HepG2 (cell line): ENCODE measurements around the gene CTIF. TPM values are rescaled to one million over a fixed set of nuclear protein-coding genes. Genes with fewer than 3 reads are reported as not detected.

Experiments used
- ATAC-seq: fragments of 200-7000 bp; cut with Tn5 transposase; 3 replicates; pipeline ENCODE4 v1.9.1; 2020; ENCODE audit warnings: mild to moderate bottlenecking, moderate library complexity
- BruUV-seq: library from RNA; stranded (reverse); fragments of 400-500 nt; replicated peaks from 2 replicates; lab custom pipeline; 2021; lab: Mats Ljungman, UMichigan
- CTCF ChIA-PET: fragments of 300-600 bp; formaldehyde crosslinking; extraction: SDS; loops from one replicate; lab custom pipeline; 2021; ENCODE audit warnings: low total read pairs, inconsistent platforms, low intra/inter-chr PET ratio; lab: Yijun Ruan, JAX
- POLR2A ChIA-PET: fragments of 350-600 bp; sonication (Branson Sonifier 250); formaldehyde crosslinking; loops from one replicate; lab custom pipeline; 2020; ENCODE audit warnings: antibody characterized with exemption, inconsistent platforms; lab: Yijun Ruan, JAX
- DNase-seq: peaks from one replicate; pipeline ENCODE4 v3.0.0-alpha.2; 2015; ENCODE audit warnings: low spot score
- FAIRE-seq: peaks from 3 replicates; lab custom pipeline; 2011; peaks lifted over from hg19 to GRCh38; lab: Jason Lieb, UNC
- H2AFZ ChIP-seq: one replicate; pipeline ENCODE4 v1.6.1; 2011; ENCODE audit warnings: low read length, inconsistent platforms
- H3K27ac ChIP-seq: fragments of 300-600 bp; 3 replicates; pipeline ENCODE4 v1.8.0; 2011; ENCODE audit warnings: mixed run types, mild to moderate bottlenecking, mixed read lengths, low read length, inconsistent platforms; ENCODE audit not compliant: insufficient read depth; ENCODE audit errors: extremely low read length
- H3K27me3 ChIP-seq, 2 experiments: fragments of 200-600 bp in 1 of 2; 2 replicates in 1 of 2; 3 replicates in 1 of 2; pipeline versions ENCODE4 v1.6.0 to v1.8.0; 2011; ENCODE audit warnings: low read length in 2 of 2, mild to moderate bottlenecking in 2 of 2, moderate library complexity in 2 of 2, inconsistent platforms in 1 of 2; ENCODE audit not compliant: insufficient read depth in 2 of 2, control insufficient read depth in 1 of 2
- H3K36me3 ChIP-seq, 2 experiments: fragments of 200-600 bp in 1 of 2; replicated peaks in 1 of 2; 2 replicates in 1 of 2; 3 replicates in 1 of 2; pipeline versions ENCODE4 v1.5.1 to v1.8.0; 2011; ENCODE audit warnings: low read length in 2 of 2, inconsistent platforms in 1 of 2; ENCODE audit not compliant: insufficient read depth in 2 of 2, control insufficient read depth in 1 of 2
- H3K4me1 ChIP-seq: 2 replicates; pipeline ENCODE4 v1.5.1; 2012; ENCODE audit warnings: low read length, inconsistent platforms; ENCODE audit not compliant: insufficient read depth
- H3K4me2 ChIP-seq: 2 replicates; pipeline ENCODE4 v1.6.0; 2011; ENCODE audit warnings: low read depth, low read length, inconsistent platforms
- H3K4me3 ChIP-seq, 3 experiments: fragments of 200-600 bp in 1 of 3; sonication (generic), shearing (Covaris generic) in 1 of 3; replicated peaks in 1 of 3; 2 replicates each; pipeline ENCODE4 v1.5.1; 2011 to 2016; ENCODE audit warnings: low read length in 3 of 3, inconsistent platforms in 2 of 3, low read depth in 2 of 3, mild to moderate bottlenecking in 2 of 3, control low read depth in 1 of 3, mixed read lengths in 1 of 3; ENCODE audit not compliant: insufficient read depth in 1 of 3
- H3K79me2 ChIP-seq: one replicate; pipeline ENCODE4 v1.6.1; 2011; ENCODE audit warnings: low read length, inconsistent platforms; ENCODE audit not compliant: insufficient read depth
- H3K9ac ChIP-seq: 2 replicates; pipeline ENCODE4 v1.6.0; 2011; ENCODE audit warnings: mild to moderate bottlenecking, low read depth, low read length, inconsistent platforms; ENCODE audit not compliant: insufficient read depth
- H3K9me3 ChIP-seq: 2 replicates; pipeline ENCODE4 v1.5.1; 2012; ENCODE audit warnings: mild to moderate bottlenecking, low read length
- H4K20me1 ChIP-seq: 2 replicates; pipeline ENCODE4 v1.6.0; 2011; ENCODE audit warnings: inconsistent platforms, mild to moderate bottlenecking, low read length, moderate library complexity; ENCODE audit not compliant: insufficient read depth
- ATF4 ChIP-seq, 2 experiments: fragments of 450-650 bp in 1 of 2; sonication (generic) in 1 of 2; formaldehyde crosslinking; IDR thresholded peaks; 2 replicates each; pipeline versions ENCODE4 v1.5.0 to v1.8.0; 2020 to 2022; ENCODE audit warnings: mild to moderate bottlenecking in 1 of 2, missing genetic modification reagents in 1 of 2
- GPBP1L1 ChIP-seq: sonication (generic); formaldehyde crosslinking; IDR thresholded peaks from 2 replicates; pipeline ENCODE4 v1.5.0; 2020; ENCODE audit warnings: mild to moderate bottlenecking, missing genetic modification reagents
- KDM2A ChIP-seq: sonication (generic); formaldehyde crosslinking; IDR thresholded peaks from 2 replicates; pipeline ENCODE4 v1.4.0; 2020; ENCODE audit warnings: low read depth, missing genetic modification reagents, borderline replicate concordance
- KMT2A ChIP-seq: sonication (generic); formaldehyde crosslinking; IDR thresholded peaks from 2 replicates; pipeline ENCODE4 v1.4.0; 2020; ENCODE audit warnings: missing genetic modification reagents
- MAFG ChIP-seq: sonication (generic); formaldehyde crosslinking; IDR thresholded peaks from 2 replicates; pipeline ENCODE4 v1.5.1; 2020; ENCODE audit warnings: mild to moderate bottlenecking, missing genetic modification reagents
- NFE2L2 ChIP-seq: fragments of 150-350 bp; IDR thresholded peaks from 2 replicates; pipeline ENCODE4 v1.6.1; 2014; ENCODE audit warnings: low read length
- PHB2 ChIP-seq: fragments of 450-650 bp; IDR thresholded peaks from 2 replicates; pipeline ENCODE4 v1.6.1; 2018; ENCODE audit not compliant: partially characterized antibody
- THAP8 ChIP-seq: sonication (generic); formaldehyde crosslinking; IDR thresholded peaks from 2 replicates; pipeline ENCODE4 v1.5.1; 2020; ENCODE audit warnings: missing genetic modification reagents, mild to moderate bottlenecking, borderline replicate concordance
- ZBTB42 ChIP-seq: sonication (generic); formaldehyde crosslinking; IDR thresholded peaks from 2 replicates; pipeline ENCODE4 v1.5.0; 2020; ENCODE audit warnings: mild to moderate bottlenecking, missing genetic modification reagents
- ZNF18 ChIP-seq: sonication (generic); formaldehyde crosslinking; IDR thresholded peaks from 2 replicates; pipeline ENCODE4 v1.8.0; 2022; ENCODE audit warnings: mild to moderate bottlenecking, missing genetic modification reagents; ENCODE audit not compliant: insufficient replicate concordance
- ZNF253 ChIP-seq: sonication (generic); formaldehyde crosslinking; IDR thresholded peaks from 2 replicates; pipeline ENCODE4 v1.8.0; 2022; ENCODE audit warnings: mild to moderate bottlenecking, missing genetic modification reagents, borderline replicate concordance
- ZNF329 ChIP-seq: sonication (generic); formaldehyde crosslinking; IDR thresholded peaks from 2 replicates; pipeline ENCODE4 v1.9.0; 2021; ENCODE audit warnings: low read depth, mild to moderate bottlenecking, missing genetic modification reagents
- WGBS: methylation state at CpG from one replicate; pipeline ENCODE4 v1.1.6; 2017; ENCODE audit warnings: low lambda C conversion rate; 5-methylcytosine and 5-hydroxymethylcytosine counted together
- in situ Hi-C: cut with HindIII; loops from 2 replicates; pipeline ENCODE4 v1.10.0; 2017; ENCODE audit warnings: low pct_unique_long_range_greater_than_20kb; ENCODE audit not compliant: extremely low pct_ligation_motif_present
- intact Hi-C: fragments of 100-400 bp; cut with micrococcal nuclease; formaldehyde crosslinking; loops from one replicate; pipeline ENCODE4 v1.10.0; 2022; ENCODE audit not compliant: unreplicated experiment
- polyA plus RNA-seq, 8 experiments: library from polyadenylated mRNA; depleted of rRNA in 3 of 8; stranded (reverse) in 7 of 8; unstranded in 1 of 8; fragments of >200 nt; fragmentation: Illumina TruSeq in 4 of 8; extraction: Trizol in 4 of 8; gene quantifications; 2 replicates each; pipeline versions ENCODE4 v1.2.1 to v1.2.3, GENCODE V29; 2011 to 2016; ENCODE audit warnings: low read depth in 4 of 8, missing spikeins in 1 of 8, mixed read lengths in 1 of 8; ENCODE audit not compliant: insufficient read depth in 1 of 8
- total RNA-seq, 5 experiments: library from RNA; depleted of rRNA; stranded (reverse); fragments of >200 nt; fragmentation: Illumina TruSeq; extraction: Trizol; gene quantifications; 2 replicates each; pipeline ENCODE4 v1.2.3, GENCODE V29; 2016; ENCODE audit warnings: low read depth in 1 of 5

CTIF gene
- total and polyA plus RNA-seq, 2 of the 13 experiments (the other 11 are each of a cell fraction or from before 2014, with no cell fraction given): 18.2 to 28.0 TPM

- Histone ChIP-seq H3K4me3 (no peak overlapping the region), H4K20me1 (no peaks in the 10 kb centered on the region), H2AFZ (no peak overlapping the region), H3K36me3 (peaks cover 0 to 40% of the 10 kb centered on the region in 2 experiments; a peak in 3 of 5 replicates), H3K9ac (no peak overlapping the region), H3K27me3 (no peaks in the 10 kb centered on the region), H3K4me1 (peaks cover 26% of the 10 kb centered on the region), H3K79me2 (no peaks in the 10 kb centered on the region), H3K4me2 (no peak overlapping the region), H3K27ac (no peak overlapping the region), H3K9me3 (no peaks in the 10 kb centered on the region)
- ChIA-PET CTCF (no interaction called here), POLR2A (no interaction called here)
- TF ChIP-seq NFE2L2: no peak
- TF ChIP-seq ZNF329 (CRISPR knock-in tag): no peak
- TF ChIP-seq GPBP1L1 (CRISPR knock-in tag): no peak
- TF ChIP-seq KDM2A: no peak
- TF ChIP-seq ZBTB42 (CRISPR knock-in tag): no peak
- no peak for TF ChIP-seq ATF4 (CRISPR knock-in tag; IDR thresholded peaks at IDR 0.05)
- TF ChIP-seq THAP8 (CRISPR knock-in tag): no peak
- TF ChIP-seq PHB2: no peak
- TF ChIP-seq ZNF253 (CRISPR knock-in tag): no peak
- TF ChIP-seq ZNF18: no peak
- TF ChIP-seq KMT2A (CRISPR knock-in tag): no peak
- TF ChIP-seq MAFG (CRISPR knock-in tag): no peak
- in situ Hi-C loops: no loop called here
- WGBS: 93% methylated on average over 5 of the region's 5 CpGs
- no TSS peak for BruUV-seq
- no peak for FAIRE-seq
- ATAC-seq: no peak
- intact Hi-C loops: loop anchor here (10.0 kb wide), 1 partner anchor 110 kb away; no protein-coding TSS in a partner anchor
- DNase-seq: no peak
These were observed 246.3 kb downstream of the CTIF start for GRCh38 chr18:48785091-48785614.
